ENCODE results near the gene PROKR2.

PROKR2 gene

DNA sequence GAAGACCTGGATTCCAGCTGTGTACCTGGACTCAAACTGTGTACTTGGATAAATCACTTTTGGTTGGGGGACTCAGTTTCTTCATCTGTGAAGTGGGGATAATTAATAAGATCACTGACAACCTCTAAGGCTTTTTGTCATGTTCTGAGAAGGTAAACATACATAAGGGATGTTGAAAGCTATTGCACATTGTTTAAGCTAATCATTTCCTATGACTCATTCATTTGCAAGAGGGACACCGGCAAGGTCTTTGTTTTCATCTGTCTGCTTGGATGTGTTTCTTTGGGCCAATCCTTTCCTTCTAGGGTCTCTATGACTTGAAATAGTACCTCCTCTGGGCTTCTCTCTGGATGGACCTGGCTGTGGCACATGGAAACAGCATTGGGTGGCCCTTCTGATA lies 6.8 kb downstream of the PROKR2 start:
- no peaks in the 10 kb centered on the region for H3K4me1 ChIP-seq
- H3K27ac ChIP-seq = no peak overlapping the region
- H3K4me3 ChIP-seq = no peak overlapping the region
- H4K20me1 ChIP-seq = no peaks in the 10 kb centered on the region
- no peak overlapping the region for H3K4me2 ChIP-seq
- H3K27me3 ChIP-seq = no peaks in the 10 kb centered on the region
- H3K9ac ChIP-seq = no peak overlapping the region
- 0 out of 22 replicates have a peak, but pooled peaks cover 0 to 3% (median 0%) of the 10 kb centered on the region in 11 experiments for H3K36me3 ChIP-seq
- TF ChIP-seq Cebpa-rat (IDR thresholded peaks at IDR 0.05) = no peak
- peaks cover 42 to 78% (median 56%) of the 10 kb centered on the region in 11 experiments for H3K9me3 ChIP-seq (replicated peaks in 1 of 11)

- Histone ChIP-seq H3K9ac (no peak overlapping the region), H3K4me2 (no peak overlapping the region), H3K36me3 (no peaks in the 10 kb centered on the region), H3K4me1 (no peaks in the 10 kb centered on the region), H3K9me3 (replicated peaks in 1 of 11) (peaks cover 0 to 23% (median 10%) of the 10 kb centered on the region in 11 experiments; a peak in 11 of 22 replicates), H3K27me3 (no peaks in the 10 kb centered on the region), H3K27ac (no peak overlapping the region), H4K20me1 (no peaks in the 10 kb centered on the region), H3K4me3 (no peak overlapping the region)
- no peak for TF ChIP-seq Cebpa-rat (IDR thresholded peaks at IDR 0.05)
These were observed 17.9 kb downstream of the PROKR2 start for GRCh38 chr20:5298811-5299210.

DNA sequence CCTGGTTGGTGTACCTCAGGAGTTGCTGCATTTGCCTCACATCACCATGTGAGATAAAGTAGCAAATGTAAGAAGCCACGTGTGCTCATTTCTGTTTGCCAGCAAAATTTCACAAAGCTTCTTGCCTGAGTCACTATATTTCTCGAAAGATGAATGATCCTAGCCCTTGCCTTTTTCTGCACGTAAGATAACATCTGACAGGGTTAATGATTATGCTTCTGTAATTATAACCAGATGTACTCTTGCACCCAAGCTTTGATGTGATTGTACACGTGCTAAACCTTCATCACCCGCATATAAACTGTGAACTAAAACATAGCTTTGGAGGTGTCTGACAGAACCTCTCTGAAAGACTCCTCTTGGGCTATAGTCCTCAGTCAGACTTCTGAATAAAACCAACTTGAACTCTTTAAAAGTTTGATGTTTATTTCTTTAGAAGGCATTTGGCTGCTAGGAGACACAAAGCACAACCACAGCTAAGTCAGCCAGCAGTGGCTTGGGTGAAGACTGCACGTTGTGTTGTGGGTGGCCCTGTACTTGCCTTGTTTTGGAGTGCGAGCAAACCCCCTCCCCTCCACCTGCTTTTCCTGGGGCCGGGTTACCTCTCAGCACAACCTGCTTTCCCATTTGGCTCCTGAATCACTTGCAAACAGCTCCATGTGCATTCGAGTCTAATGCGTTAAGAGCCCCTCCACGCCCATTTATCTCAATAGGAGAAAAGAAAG lies 19.3 kb downstream of the PROKR2 start:
- Histone ChIP-seq H4K20me1 (no peaks in the 10 kb centered on the region), H3K4me3 (no peak overlapping the region), H3K4me1 (no peaks in the 10 kb centered on the region), H3K36me3 (no peaks in the 10 kb centered on the region), H3K27ac (no peak overlapping the region), H3K9me3 (replicated peaks in 1 of 11) (peaks cover 0 to 11% (median 5%) of the 10 kb centered on the region in 11 experiments; a peak in 11 of 22 replicates), H3K4me2 (no peak overlapping the region), H3K27me3 (no peaks in the 10 kb centered on the region), H3K9ac (no peak overlapping the region)
- no peak for TF ChIP-seq Cebpa-rat (IDR thresholded peaks at IDR 0.05)

DNA sequence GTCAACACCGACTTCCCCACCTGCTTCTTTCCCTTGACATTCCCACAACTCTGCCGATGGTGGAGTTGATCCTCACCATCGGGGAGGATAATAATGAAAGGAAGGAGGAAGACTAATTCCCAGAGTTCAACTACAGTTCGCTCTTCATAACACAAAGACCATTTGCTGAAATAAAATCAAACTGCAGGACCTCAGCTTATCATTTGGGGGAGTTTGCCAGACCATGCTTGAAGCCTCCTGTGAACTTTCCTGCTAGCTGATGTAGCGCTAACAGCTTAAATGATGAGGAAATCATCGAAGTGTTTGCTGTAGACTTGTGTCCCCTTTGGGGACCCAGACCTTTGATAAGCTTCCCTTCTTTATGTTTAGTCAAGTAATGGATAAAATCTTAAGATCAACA lies 26.2 kb downstream of the PROKR2 start:
- H3K4me2 ChIP-seq = no peak overlapping the region
- no peak overlapping the region for H3K9ac ChIP-seq
- no peak for TF ChIP-seq Cebpa-rat (IDR thresholded peaks at IDR 0.05)
- H3K36me3 ChIP-seq = no peaks in the 10 kb centered on the region
- H3K27me3 ChIP-seq = no peaks in the 10 kb centered on the region
- no peaks in the 10 kb centered on the region for H4K20me1 ChIP-seq
- no peak overlapping the region for H3K4me3 ChIP-seq
- peaks cover 10 to 22% (median 17%) of the 10 kb centered on the region in 11 experiments; a peak in 21 of 22 replicates for H3K9me3 ChIP-seq (replicated peaks in 1 of 11)
- H3K4me1 ChIP-seq = no peaks in the 10 kb centered on the region
- no peak overlapping the region for H3K27ac ChIP-seq

DNA sequence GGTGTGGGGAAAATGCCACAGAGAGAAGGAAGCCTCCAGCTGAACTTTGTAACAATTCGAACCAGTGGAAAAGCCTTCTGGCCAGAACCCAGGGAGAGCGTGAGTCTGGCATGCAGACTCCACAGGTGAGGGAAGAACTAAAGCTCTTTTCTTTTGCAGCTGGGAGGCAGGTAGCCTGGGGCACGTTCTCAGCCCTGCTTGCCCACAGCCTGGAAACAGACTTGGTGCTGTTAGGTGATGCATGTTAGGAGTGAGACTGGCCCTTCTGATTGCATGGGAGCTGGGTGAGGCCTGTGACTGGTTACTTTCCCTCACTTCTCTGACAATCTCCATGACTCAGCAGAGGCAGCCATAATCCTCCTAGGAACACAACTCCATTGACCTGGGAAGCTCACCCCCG lies 34.2 kb downstream of the PROKR2 start:
- Histone ChIP-seq H3K27ac (no peak overlapping the region), H4K20me1 (no peaks in the 10 kb centered on the region), H3K4me3 (no peak overlapping the region), H3K4me2 (no peak overlapping the region), H3K36me3 (no peaks in the 10 kb centered on the region; a peak in 1 of 22 replicates), H3K9ac (no peak overlapping the region), H3K27me3 (peaks cover 0 to 14% (median 0%) of the 10 kb centered on the region in 11 experiments; a peak in 5 of 22 replicates), H3K4me1 (peaks cover 11 to 17% (median 16%) of the 10 kb centered on the region in 10 experiments), H3K9me3 (replicated peaks in 1 of 11) (peaks cover 18 to 77% (median 55%) of the 10 kb centered on the region in 11 experiments)
- no peak for TF ChIP-seq Cebpa-rat (IDR thresholded peaks at IDR 0.05)

- no peaks in the 10 kb centered on the region; a peak in 1 of 22 replicates for H3K36me3 ChIP-seq
- H3K4me2 ChIP-seq = peak overlapping the region; percentile 49 to 88 (median 85)
- H3K9ac ChIP-seq = peak overlapping the region in 7 of 11 experiments; percentile 26 to 58 (median 48); a peak in 12 of 22 replicates
- H4K20me1 ChIP-seq = no peaks in the 10 kb centered on the region
- peak in 9 of 11 experiments; percentile 66 to 91 (median 84); a peak in 17 of 22 replicates for TF ChIP-seq Cebpa-rat (IDR thresholded peaks at IDR 0.05)
- H3K27me3 ChIP-seq = peaks cover 0 to 14% (median 0%) of the 10 kb centered on the region in 11 experiments; a peak in 5 of 22 replicates
- peak overlapping the region in 9 of 11 experiments; percentile 50 to 82 (median 80); a peak in 18 of 22 replicates for H3K27ac ChIP-seq
- peaks cover 7 to 64% (median 36%) of the 10 kb centered on the region in 11 experiments; a peak in 20 of 22 replicates for H3K9me3 ChIP-seq (replicated peaks in 1 of 11)
- peaks cover 12 to 23% (median 18%) of the 10 kb centered on the region in 10 experiments for H3K4me1 ChIP-seq
- peak overlapping the region in 3 of 10 experiments; percentile 6 to 39 (median 8); a peak in 2 of 20 replicates for H3K4me3 ChIP-seq
These were observed 37.1 kb downstream of the PROKR2 start for GRCh38 chr20:5279661-5280060.

DNA sequence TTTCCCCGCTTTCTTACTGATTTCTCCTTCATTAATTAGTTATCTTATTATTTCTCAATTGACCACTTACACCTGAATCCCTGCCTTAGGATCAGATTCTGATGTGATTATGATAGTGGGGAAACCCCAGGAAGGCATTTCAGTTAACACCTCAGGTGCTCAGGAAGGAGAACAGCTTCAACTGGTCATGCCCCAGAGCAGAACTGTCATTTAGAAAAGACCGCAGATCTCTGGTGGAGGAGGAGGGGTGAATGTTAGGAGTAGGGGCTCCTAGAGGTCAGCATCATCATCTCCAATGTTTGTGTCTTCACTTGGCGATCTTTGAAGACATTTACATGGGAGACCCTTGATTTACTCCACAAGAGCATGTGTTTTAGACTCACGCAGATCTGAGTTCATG lies 44.5 kb downstream of the PROKR2 start:
- no peaks in the 10 kb centered on the region for H3K27me3 ChIP-seq
- no peaks in the 10 kb centered on the region for H3K36me3 ChIP-seq
- H3K4me3 ChIP-seq = no peak overlapping the region
- H3K9me3 ChIP-seq (replicated peaks in 1 of 11) = peaks cover 0 to 14% (median 0%) of the 10 kb centered on the region in 11 experiments; a peak in 4 of 22 replicates
- TF ChIP-seq Cebpa-rat (IDR thresholded peaks at IDR 0.05) = no peak
- H3K9ac ChIP-seq = 0 out of 22 replicates have a peak overlapping the region, but pooled peaks of 1 of the 11 experiments have one; percentile 4
- H4K20me1 ChIP-seq = no peaks in the 10 kb centered on the region
- H3K4me1 ChIP-seq = peaks cover 9 to 80% (median 66%) of the 10 kb centered on the region in 10 experiments; a peak in 19 of 20 replicates
- peak overlapping the region in 4 of 11 experiments; percentile 30 to 52 (median 32); a peak in 4 of 22 replicates for H3K27ac ChIP-seq
- H3K4me2 ChIP-seq = peak overlapping the region in 9 of 11 experiments; percentile 21 to 82 (median 59); a peak in 16 of 22 replicates

DNA sequence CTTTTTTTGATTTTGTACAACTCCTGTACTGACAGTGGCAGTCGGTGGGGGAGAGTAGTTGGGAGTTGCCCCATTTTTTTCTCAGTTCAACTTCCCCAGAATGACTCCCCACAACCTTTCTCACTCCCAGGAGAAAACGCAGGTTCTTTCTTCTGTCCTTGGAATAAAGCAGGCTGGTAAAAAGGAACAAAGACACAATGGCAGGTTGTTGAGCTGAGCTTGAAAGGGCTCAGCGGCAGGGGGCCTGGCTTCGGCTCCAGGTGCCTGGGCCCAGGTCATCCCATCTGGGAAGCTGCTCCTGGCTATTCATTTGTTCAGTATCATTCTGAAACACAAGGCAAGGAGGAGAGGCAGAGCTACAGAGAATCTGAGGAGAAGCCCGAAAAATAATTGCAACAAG lies 46.2 kb downstream of the PROKR2 start:
- Histone ChIP-seq H3K4me1 (peaks cover 23 to 97% (median 82%) of the 10 kb centered on the region in 10 experiments; a peak in 19 of 20 replicates), H3K27me3 (no peaks in the 10 kb centered on the region), H3K9ac (no peak overlapping the region), H3K9me3 (replicated peaks in 1 of 11) (peaks cover 0 to 13% (median 0%) of the 10 kb centered on the region in 11 experiments; a peak in 3 of 22 replicates), H3K4me3 (no peak overlapping the region), H3K4me2 (peak overlapping the region in 8 of 11 experiments; percentile 53 to 82 (median 68); a peak in 15 of 22 replicates), H3K27ac (peak overlapping the region in 3 of 11 experiments; percentile 7 to 68 (median 66); a peak in 2 of 22 replicates), H3K36me3 (no peaks in the 10 kb centered on the region), H4K20me1 (no peaks in the 10 kb centered on the region)
- no peak for TF ChIP-seq Cebpa-rat (IDR thresholded peaks at IDR 0.05)

GRCh38 chr20:5268449-5268848 lies 48.3 kb downstream of the PROKR2 start:
- H3K4me3 ChIP-seq = no peak overlapping the region
- peak overlapping the region in 6 of 11 experiments; percentile 44 to 68 (median 56); a peak in 12 of 22 replicates for H3K27ac ChIP-seq
- H3K4me2 ChIP-seq = peak overlapping the region in 9 of 11 experiments; percentile 53 to 82 (median 67); a peak in 17 of 22 replicates
- TF ChIP-seq Cebpa-rat (IDR thresholded peaks at IDR 0.05) = no peak
- peak overlapping the region in 2 of 11 experiments; percentile 7 to 16; a peak in 2 of 22 replicates for H3K9ac ChIP-seq
- H3K9me3 ChIP-seq (replicated peaks in 1 of 11) = no peaks in the 10 kb centered on the region
- peaks cover 24 to 100% (median 99%) of the 10 kb centered on the region in 10 experiments; a peak in 19 of 20 replicates for H3K4me1 ChIP-seq
- H3K36me3 ChIP-seq = no peaks in the 10 kb centered on the region
- no peaks in the 10 kb centered on the region for H3K27me3 ChIP-seq
- no peaks in the 10 kb centered on the region for H4K20me1 ChIP-seq
